ENCODE results near the gene TRMT11.

DNA sequence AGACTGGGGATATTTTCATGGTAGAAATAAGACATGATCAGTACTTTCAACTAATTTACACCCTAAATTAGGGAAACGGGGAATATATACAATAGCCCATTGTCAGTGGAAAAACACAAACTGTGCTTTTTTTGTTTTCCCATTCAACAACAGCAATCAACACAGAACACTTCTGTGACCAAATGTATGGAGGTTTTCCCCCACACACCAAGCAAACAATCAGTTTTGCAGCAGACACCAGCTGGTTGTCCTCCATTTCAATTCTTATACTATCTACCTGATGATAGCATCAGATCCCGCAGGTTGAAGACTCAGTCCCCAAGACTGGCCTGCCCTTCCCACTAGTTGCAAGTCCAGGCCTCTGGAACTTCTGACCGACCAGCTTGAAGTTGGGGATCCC is 25.2 kb upstream of the TRMT11 start:
- no peak for TF ChIP-seq POLR2A (IDR thresholded peaks at IDR 0.05)
- TF ChIP-seq POLR2AphosphoS5 (IDR thresholded peaks at IDR 0.05), result no peak
- TF ChIP-seq, protein P1, sequence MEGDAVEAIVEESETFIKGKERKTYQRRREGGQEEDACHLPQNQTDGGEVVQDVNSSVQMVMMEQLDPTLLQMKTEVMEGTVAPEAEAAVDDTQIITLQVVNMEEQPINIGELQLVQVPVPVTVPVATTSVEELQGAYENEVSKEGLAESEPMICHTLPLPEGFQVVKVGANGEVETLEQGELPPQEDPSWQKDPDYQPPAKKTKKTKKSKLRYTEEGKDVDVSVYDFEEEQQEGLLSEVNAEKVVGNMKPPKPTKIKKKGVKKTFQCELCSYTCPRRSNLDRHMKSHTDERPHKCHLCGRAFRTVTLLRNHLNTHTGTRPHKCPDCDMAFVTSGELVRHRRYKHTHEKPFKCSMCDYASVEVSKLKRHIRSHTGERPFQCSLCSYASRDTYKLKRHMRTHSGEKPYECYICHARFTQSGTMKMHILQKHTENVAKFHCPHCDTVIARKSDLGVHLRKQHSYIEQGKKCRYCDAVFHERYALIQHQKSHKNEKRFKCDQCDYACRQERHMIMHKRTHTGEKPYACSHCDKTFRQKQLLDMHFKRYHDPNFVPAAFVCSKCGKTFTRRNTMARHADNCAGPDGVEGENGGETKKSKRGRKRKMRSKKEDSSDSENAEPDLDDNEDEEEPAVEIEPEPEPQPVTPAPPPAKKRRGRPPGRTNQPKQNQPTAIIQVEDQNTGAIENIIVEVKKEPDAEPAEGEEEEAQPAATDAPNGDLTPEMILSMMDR (IDR thresholded peaks at IDR 0.05), result no peak
